Measurements from ENCODE around the gene PATJ.

- TF ChIP-seq CTCF (IDR thresholded peaks at IDR 0.05; ENCODE audit: insufficient read depth, low read length, poor library complexity, severe bottlenecking) = no peak
- TF ChIP-seq EZH2phosphoT487 (conservative IDR thresholded peaks at IDR 0.05; ENCODE audit: low read length) = no peak
Measured at GRCh38 chr1:61756773-61757172, 14.5 kb downstream of the PATJ start.

All from SU-DHL-6 (cell line).